RCC 7860 (cell line): ENCODE data around the gene IMPDH2.

Source experiments
- DNase-seq: peaks from one replicate; pipeline ENCODE4 v3.0.0-alpha.2; 2015; ENCODE audit warnings: low spot score
- FAIRE-seq: peaks from 2 replicates; lab custom pipeline; 2012; peaks lifted over from hg19 to GRCh38; lab: Jason Lieb, UNC

IMPDH2 gene

GRCh38 chr3:48984663-48985062 is 44.5 kb downstream of the IMPDH2 start:
- DNase-seq = no peak
- no peak for FAIRE-seq

DNA sequence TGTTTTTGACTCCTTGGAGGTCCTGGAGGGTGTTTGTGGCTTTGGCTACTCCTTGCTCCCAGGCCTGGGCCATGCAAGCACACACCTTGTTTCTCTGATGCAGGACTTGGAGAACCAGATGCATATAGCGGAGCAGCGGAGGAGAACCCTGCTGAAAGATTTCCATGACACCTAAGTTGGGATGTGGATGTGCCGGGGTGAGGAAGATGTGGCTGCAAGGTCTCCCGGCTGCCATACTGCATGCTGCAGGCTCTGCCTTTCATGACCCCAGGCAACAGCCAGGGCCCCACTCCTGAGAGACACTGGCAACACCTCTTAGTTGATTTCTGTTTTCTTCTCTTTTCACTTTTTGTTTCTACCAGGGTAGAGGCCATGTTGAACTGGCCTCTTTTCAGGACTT is 46.1 kb downstream of the IMPDH2 start:
- DNase-seq (no peak), FAIRE-seq (no peak)

- no peak for FAIRE-seq
- no peak for DNase-seq
Observed at GRCh38 chr3:48982686-48983085, 46.5 kb downstream of the IMPDH2 start.

- FAIRE-seq (no peak), DNase-seq (no peak)
Observed at GRCh38 chr3:48982016-48982415, 47.2 kb downstream of the IMPDH2 start.

DNA sequence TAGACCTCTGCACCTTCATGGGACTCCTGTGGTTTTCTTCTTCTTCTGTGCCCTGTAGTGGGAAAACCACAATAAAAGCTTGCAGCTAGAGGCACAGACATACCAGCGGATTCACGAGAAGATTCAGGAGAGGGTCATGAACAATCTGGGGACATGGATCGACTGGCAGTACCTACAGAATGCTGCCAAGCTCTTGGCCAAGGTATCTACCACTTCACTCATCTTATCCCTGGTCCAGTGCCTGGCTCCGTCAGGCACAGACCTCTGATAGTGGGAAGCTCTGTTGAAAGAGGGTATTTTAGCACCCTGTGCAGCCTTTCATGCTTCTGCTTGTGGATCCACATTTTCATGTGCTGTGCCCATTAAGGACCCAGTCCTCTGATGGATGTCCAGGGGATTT is 48.9 kb downstream of the IMPDH2 start:
- DNase-seq = no peak
- FAIRE-seq = no peak

DNA sequence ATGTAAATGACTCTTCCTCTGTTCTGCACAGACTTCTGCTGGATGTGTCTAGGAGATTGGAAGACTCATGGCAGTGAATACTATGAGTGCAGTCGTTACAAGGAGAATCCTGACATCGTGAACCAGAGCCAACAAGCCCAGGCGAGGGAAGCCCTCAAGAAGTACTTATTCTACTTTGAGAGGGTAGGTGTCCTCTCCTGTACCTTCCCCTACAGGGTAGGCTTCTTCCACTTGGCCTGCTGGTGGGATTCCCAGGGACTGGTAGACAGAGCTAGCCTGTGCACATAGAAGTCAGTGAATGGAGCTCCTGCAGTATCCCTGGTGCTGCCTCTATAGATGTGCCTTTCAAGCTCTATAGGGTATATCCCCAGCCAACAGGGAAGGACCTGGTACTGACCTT is 49.7 kb downstream of the IMPDH2 start:
- FAIRE-seq (no peak), DNase-seq (no peak)
